GM12878 (cell line): Measurements from ENCODE around the gene EEF1A2. TPM values are rescaled to one million over a fixed set of nuclear protein-coding genes. Genes with fewer than 3 reads are reported as not detected.

Experiments
- ATAC-seq: fragments of 200-7000 bp; cut with Tn5 transposase; 3 replicates; pipeline ENCODE4 v1.9.1; 2020; ENCODE audit warnings: mild to moderate bottlenecking, moderate library complexity
- BruUV-seq: library from RNA; stranded (reverse); fragments of 400-500 nt; replicated peaks from 2 replicates; lab custom pipeline; 2021; lab: Mats Ljungman, UMichigan
- CTCF ChIA-PET: fragments of 300-600 bp; sonication (Branson Sonifier 250); formaldehyde crosslinking; extraction: SDS; loops from one replicate; lab custom pipeline; 2021; ENCODE audit warnings: inconsistent platforms; lab: Yijun Ruan, JAX
- POLR2A ChIA-PET: fragments of 350-600 bp; formaldehyde crosslinking; extraction: SDS; loops from one replicate; lab custom pipeline; 2021; ENCODE audit warnings: inconsistent platforms; lab: Charles Lee
- RAD21 ChIA-PET: fragments of 300-600 bp; sonication (Branson Sonifier 250); formaldehyde crosslinking; loops from one replicate; lab custom pipeline; 2023; ENCODE audit warnings: antibody characterized with exemption; ENCODE audit not compliant: unreplicated experiment; lab: Charles Lee
- SMC1A ChIA-PET: fragments of 300-600 bp; sonication (Branson Sonifier 250); formaldehyde crosslinking; loops from one replicate; lab custom pipeline; 2023; ENCODE audit not compliant: unreplicated experiment, uncharacterized antibody; lab: Charles Lee
- DNase-seq: peaks from one replicate; pipeline ENCODE4 v3.0.0-alpha.2; 2011; ENCODE audit warnings: low read depth, low spot score
- FAIRE-seq: peaks from 3 replicates; lab custom pipeline; 2011; peaks lifted over from hg19 to GRCh38; lab: Jason Lieb, UNC
- H2AFZ ChIP-seq: 2 replicates; pipeline ENCODE4 v1.6.0; 2011; ENCODE audit warnings: low read depth, low read length, control low read depth; ENCODE audit not compliant: control insufficient read depth
- H3K27ac ChIP-seq: 2 replicates; pipeline ENCODE4 v1.5.1; 2011; ENCODE audit warnings: control low read depth; ENCODE audit not compliant: control insufficient read depth, insufficient read depth
- H3K27me3 ChIP-seq, 2 experiments: replicated peaks in 1 of 2; 2 replicates each; pipeline versions ENCODE4 v1.6.0 to v1.6.1; 2011; ENCODE audit warnings: low read length in 1 of 2; ENCODE audit not compliant: control insufficient read depth in 2 of 2, insufficient read depth in 2 of 2
- H3K36me3 ChIP-seq, 2 experiments: 2 replicates each; pipeline ENCODE4 v1.5.1; 2011; ENCODE audit warnings: low read length in 1 of 2; ENCODE audit not compliant: control insufficient read depth in 2 of 2, insufficient read depth in 2 of 2
- H3K4me1 ChIP-seq: 2 replicates; pipeline ENCODE4 v1.6.1; 2011; ENCODE audit warnings: mild to moderate bottlenecking, low read length, moderate library complexity, mixed read lengths; ENCODE audit not compliant: control insufficient read depth, insufficient read depth
- H3K4me2 ChIP-seq: 2 replicates; pipeline ENCODE4 v1.6.0; 2011; ENCODE audit warnings: control low read depth; ENCODE audit not compliant: control insufficient read depth, insufficient read depth
- H3K4me3 ChIP-seq: fragments of 200-600 bp; sonication (generic); 2 replicates; pipeline ENCODE4 v1.5.1; 2016
- H3K79me2 ChIP-seq: 2 replicates; pipeline ENCODE4 v1.6.0; 2011; ENCODE audit warnings: low read length; ENCODE audit not compliant: control insufficient read depth, insufficient read depth
- H3K9ac ChIP-seq: 2 replicates; pipeline ENCODE4 v1.8.0; 2011; ENCODE audit warnings: low read length, control low read depth, mixed read lengths; ENCODE audit not compliant: control insufficient read depth, insufficient read depth
- H3K9me3 ChIP-seq: replicated peaks from 3 replicates; pipeline ENCODE4 v1.5.1; 2011; ENCODE audit warnings: mild to moderate bottlenecking, low read length; ENCODE audit not compliant: control insufficient read depth, insufficient read depth
- H4K20me1 ChIP-seq: 2 replicates; pipeline ENCODE4 v1.6.0; 2011; ENCODE audit not compliant: control insufficient read depth, insufficient read depth
- CREM ChIP-seq: IDR thresholded peaks from 2 replicates; pipeline ENCODE4 v1.6.1; 2014; ENCODE audit warnings: antibody characterized with exemption, low read depth
- EP300 ChIP-seq, 2 experiments: fragments of 150-350 bp in 1 of 2; IDR thresholded peaks; 2 replicates each; pipeline ENCODE4 v1.6.1; 2011 to 2012; ENCODE audit warnings: low read depth in 2 of 2, low read length in 2 of 2, borderline replicate concordance in 1 of 2, improper control_type of control experiment in 1 of 2, inconsistent platforms in 1 of 2; ENCODE audit not compliant: control insufficient read depth in 1 of 2
- GATAD2B ChIP-seq: fragments of 450-650 bp; conservative IDR thresholded peaks from 2 replicates; pipeline ENCODE4 v1.6.1; 2017; ENCODE audit warnings: low read depth, mild to moderate bottlenecking, moderate library complexity
- HCFC1 ChIP-seq: fragments of 150-350 bp; IDR thresholded peaks from 2 replicates; pipeline ENCODE4 v1.6.1; 2014; ENCODE audit warnings: low read length
- JUNB ChIP-seq: IDR thresholded peaks from 2 replicates; pipeline ENCODE4 v1.6.1; 2016; ENCODE audit warnings: antibody characterized with exemption, mild to moderate bottlenecking
- JUND ChIP-seq: IDR thresholded peaks from 2 replicates; pipeline ENCODE4 v1.6.1; 2012; ENCODE audit warnings: low read depth, mild to moderate bottlenecking, low read length, improper control_type of control experiment, moderate library complexity
- MEF2A ChIP-seq: IDR thresholded peaks from 2 replicates; pipeline ENCODE4 v1.6.1; 2011; ENCODE audit warnings: low read depth, mild to moderate bottlenecking, low read length, moderate library complexity; ENCODE audit not compliant: insufficient read depth
- RCOR1 ChIP-seq: conservative IDR thresholded peaks from 2 replicates; pipeline ENCODE4 v1.6.1; 2012; ENCODE audit warnings: low read depth, low read length, improper control_type of control experiment
- TARDBP ChIP-seq: IDR thresholded peaks from 2 replicates; pipeline ENCODE4 v1.6.1; 2016; ENCODE audit warnings: borderline replicate concordance
- TCF12 ChIP-seq: IDR thresholded peaks from 2 replicates; pipeline ENCODE4 v1.6.1; 2011; ENCODE audit warnings: low read depth, mild to moderate bottlenecking, low read length
- TCF3 ChIP-seq: IDR thresholded peaks from 2 replicates; pipeline ENCODE4 v1.6.1; 2012; ENCODE audit warnings: low read depth, mild to moderate bottlenecking, low read length, borderline replicate concordance; ENCODE audit not compliant: insufficient read depth
- ZBED1 ChIP-seq: IDR thresholded peaks from 2 replicates; pipeline ENCODE4 v1.6.1; 2016; ENCODE audit warnings: borderline replicate concordance
- ZBTB33 ChIP-seq: fragments of 450-650 bp; IDR thresholded peaks from 2 replicates; pipeline ENCODE4 v1.6.1; 2017; ENCODE audit warnings: mild to moderate bottlenecking
- ZNF274 ChIP-seq: IDR thresholded peaks from one replicate; pipeline ENCODE4 v1.8.0; 2011; ENCODE audit not compliant: insufficient read length, insufficient read depth
- WGBS: methylation state at CpG from one replicate; pipeline ENCODE4 v1.1.6; 2016; ENCODE audit warnings: low lambda C conversion rate; ENCODE audit not compliant: insufficient replicate concordance, insufficient coverage; ENCODE audit errors: missing lambda C conversion rate; 5-methylcytosine and 5-hydroxymethylcytosine counted together
- in situ Hi-C: fragments of 300-500 bp; cut with MboI; formaldehyde crosslinking; loops from 9 replicates; pipeline ENCODE4 v1.14.3; 2018; ENCODE audit warnings: mixed read lengths
- intact Hi-C: fragments of 100-400 bp; cut with micrococcal nuclease; formaldehyde crosslinking; loops from one replicate; pipeline ENCODE4 v1.14.2; 2022; ENCODE audit not compliant: unreplicated experiment
- polyA plus RNA-seq, 11 experiments: library from polyadenylated mRNA; depleted of rRNA in 4 of 11; unstranded in 6 of 11; stranded (reverse) in 5 of 11; fragments of >200 nt; fragmentation: Nextera tagmentation in 4 of 11; fragmentation: Illumina TruSeq in 1 of 11; extraction: Ambion mirVana in 4 of 11; extraction: Trizol in 1 of 11; gene quantifications; 1 replicate in 1 of 11; 2 replicates in 10 of 11; pipeline versions ENCODE4 v1.2.1 to v1.2.3, GENCODE V29; 2011 to 2016; ENCODE audit warnings: inconsistent platforms in 2 of 11, missing spikeins in 2 of 11, low read depth in 1 of 11
- total RNA-seq, 4 experiments: library from RNA; depleted of rRNA in 3 of 4; stranded (reverse); fragments of >200 nt in 3 of 4; fragmentation: Illumina TruSeq in 1 of 4; extraction: Trizol in 1 of 4; gene quantifications; 2 replicates each; pipeline versions ENCODE4 v1.2.1 to v1.2.3, GENCODE V29; 2013 to 2021

The EEF1A2 gene
- total and polyA plus RNA-seq, 10 of the 15 experiments (the other 5 are each of a cell fraction or from before 2014, with no cell fraction given), result 0.56 TPM; not detected in 9

GRCh38 chr20:63533388-63533787 is 34.5 kb upstream of the EEF1A2 start:
- CTCF ChIA-PET, result interaction anchor here (1.5 kb wide), 1 partner anchor 37 kb away, joined by 4 read pairs; no protein-coding TSS in a partner anchor
- Histone ChIP-seq H3K36me3 (no peaks in the 10 kb centered on the region), H3K4me1 (peaks cover 20% of the 10 kb centered on the region), H3K9me3 (no peaks in the 10 kb centered on the region)
- intact Hi-C loops, result no loop called here
- 30% methylated on average over 13 of the region's 14 CpGs for WGBS
- TF ChIP-seq RCOR1 (no peak), TCF3 (no peak), ZNF274 (no peak), JUND (no peak), JUNB (no peak), EP300 (IDR thresholded peaks at IDR 0.05; ENCODE audit: borderline replicate concordance in 1 of 2, control insufficient read depth in 1 of 2, low read depth in 2 of 2, low read length in 2 of 2) (no peak), HCFC1 (no peak), MEF2A (no peak), CREM (no peak), GATAD2B (no peak), ZBTB33 (no peak), TARDBP (no peak), TCF12 (no peak), ZBED1 (no peak)
- TF ChIP-seq, all 136 proteins: peak for 0
- no peak overlapping the region for H3K4me2 ChIP-seq
- no peak for ATAC-seq
- BruUV-seq, result no TSS peak
- H3K27ac ChIP-seq, result no peak overlapping the region
- no peak overlapping the region for H2AFZ ChIP-seq
- no peak for FAIRE-seq
- no peak overlapping the region for H3K4me3 ChIP-seq
- DNase-seq, result no peak
- no peaks in the 10 kb centered on the region for H4K20me1 ChIP-seq
- no peaks in the 10 kb centered on the region; a peak in 1 of 4 replicates for H3K27me3 ChIP-seq
- ChIA-PET POLR2A (interaction anchor here (0.6 kb wide), 1 partner anchor 304 kb away, joined by 3 read pairs; no protein-coding TSS in a partner anchor), RAD21 (no interaction called here), SMC1A (no interaction called here)
- H3K79me2 ChIP-seq, result no peaks in the 10 kb centered on the region
- no peak overlapping the region for H3K9ac ChIP-seq
- in situ Hi-C loops, result no loop called here
